ENCODE results near the gene NDST1.

- no peak for TF ChIP-seq CTCF (conservative IDR thresholded peaks at IDR 0.05; ENCODE audit: low read length)
- no peak for TF ChIP-seq EZH2phosphoT487 (IDR thresholded peaks at IDR 0.05; ENCODE audit: borderline replicate concordance, low read depth, low read length)
Observed at GRCh38 chr5:150575745-150576448, 68.0 kb downstream of the NDST1 start.
